GM23248 (cell line): ENCODE data around the gene TTC3.

Experiments used
- EZH2 ChIP-seq: fragments of 200-600 bp; sonication (generic); IDR thresholded peaks from 2 replicates; pipeline ENCODE4 v1.6.1; 2018; ENCODE audit warnings: antibody characterized with exemption, mild to moderate bottlenecking; ENCODE audit not compliant: insufficient read depth, poor library complexity, severe bottlenecking
- EZH2phosphoT487 ChIP-seq: fragments of 200-600 bp; sonication (generic); IDR thresholded peaks from 2 replicates; pipeline ENCODE4 v1.6.1; 2018; ENCODE audit warnings: antibody characterized with exemption, moderate library complexity, mild to moderate bottlenecking, low read depth; ENCODE audit not compliant: insufficient read depth

DNA sequence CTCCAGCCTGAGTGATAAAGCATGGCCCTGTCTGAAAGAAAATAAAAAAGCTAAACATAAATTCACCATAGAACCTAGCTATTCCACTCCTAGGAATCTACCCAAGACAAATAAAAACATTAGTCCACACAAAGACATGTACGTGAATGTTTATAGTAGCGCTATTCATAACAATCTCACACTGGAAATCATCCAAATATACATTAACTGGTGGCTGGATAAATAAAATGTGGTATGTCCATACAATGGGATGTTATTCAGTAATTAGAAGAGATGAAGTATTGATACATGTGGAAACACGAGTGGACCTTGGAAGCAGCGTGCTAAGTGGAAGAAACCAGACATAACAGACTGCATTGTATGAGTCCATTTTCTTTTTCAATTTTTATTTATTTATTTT, 36.9 kb upstream of the TTC3 start:
- TF ChIP-seq EZH2 (no peak), EZH2phosphoT487 (no peak)
